NCI-H2081 (cell line): ENCODE measurements around the gene CHIT1.

ENCODE experiments used
- DNase-seq, 2 experiments: peaks; one replicate each; lab custom pipeline; 2025; lab: John Stamatoyannopoulos, UW

The CHIT1 gene

GRCh38 chr1:203188686-203189232 lies 40.7 kb downstream of the CHIT1 start:
- no peak for DNase-seq

DNA sequence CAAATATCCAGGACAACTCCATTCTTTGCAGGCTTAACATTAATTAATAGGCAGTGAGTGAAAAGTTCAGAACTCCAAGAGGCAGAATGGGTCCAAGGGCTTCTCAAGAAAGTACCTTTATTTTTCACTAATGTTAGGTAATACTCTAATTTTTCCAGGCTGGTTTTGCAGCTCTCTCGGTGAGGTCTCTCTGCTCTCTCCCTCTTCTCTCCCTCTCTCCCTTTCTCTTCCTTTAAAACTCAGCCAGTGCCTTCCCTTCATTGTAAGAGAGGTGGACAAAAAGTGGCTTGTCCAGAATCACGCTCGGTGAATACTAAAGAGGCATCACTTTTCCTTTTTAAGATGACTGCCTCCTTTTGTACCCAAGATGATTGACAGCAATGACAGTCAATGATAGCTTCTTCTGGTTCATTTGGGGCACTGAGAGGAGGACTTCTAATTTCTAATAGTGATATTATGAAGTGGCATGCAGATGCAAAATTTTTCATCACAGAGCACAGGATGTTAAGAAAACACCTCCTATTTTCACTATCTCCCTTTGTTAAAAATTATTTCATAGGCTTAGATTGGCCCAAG lies 41.7 kb downstream of the CHIT1 start:
- no peak for DNase-seq

DNA sequence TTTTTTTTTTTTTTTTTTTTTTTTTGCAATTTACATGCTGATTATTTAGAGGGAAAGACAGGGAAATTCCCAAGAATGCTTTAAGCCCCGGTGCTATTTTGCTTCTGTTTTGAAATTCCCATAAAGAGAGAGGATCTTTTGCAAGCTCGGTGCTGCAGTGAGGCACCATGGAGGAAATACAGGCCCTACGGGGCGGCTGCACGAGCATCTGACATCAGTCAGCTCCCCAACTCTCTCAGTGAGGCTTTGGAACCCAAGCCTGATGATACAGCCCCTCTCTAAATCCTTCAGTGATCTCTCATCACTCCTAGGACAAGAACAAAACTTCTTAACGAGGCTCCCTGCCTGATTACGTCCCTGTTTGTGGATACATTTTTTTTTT lies 42.2 kb downstream of the CHIT1 start:
- DNase-seq, result no peak

GRCh38 chr1:203186446-203187303 lies 42.8 kb downstream of the CHIT1 start, which contains the start of gene CHI3L1:
Gene CHI3L1 (minus strand): TSS chr1:203186704. CDS start chr1:203186623, 81 bp downstream.
- no peak for DNase-seq

GRCh38 chr1:203186091-203186445 lies 43.4 kb downstream of the CHIT1 start:
- DNase-seq, result no peak

GRCh38 chr1:203185585-203185984 lies 43.9 kb downstream of the CHIT1 start:
- no peak for DNase-seq

DNA sequence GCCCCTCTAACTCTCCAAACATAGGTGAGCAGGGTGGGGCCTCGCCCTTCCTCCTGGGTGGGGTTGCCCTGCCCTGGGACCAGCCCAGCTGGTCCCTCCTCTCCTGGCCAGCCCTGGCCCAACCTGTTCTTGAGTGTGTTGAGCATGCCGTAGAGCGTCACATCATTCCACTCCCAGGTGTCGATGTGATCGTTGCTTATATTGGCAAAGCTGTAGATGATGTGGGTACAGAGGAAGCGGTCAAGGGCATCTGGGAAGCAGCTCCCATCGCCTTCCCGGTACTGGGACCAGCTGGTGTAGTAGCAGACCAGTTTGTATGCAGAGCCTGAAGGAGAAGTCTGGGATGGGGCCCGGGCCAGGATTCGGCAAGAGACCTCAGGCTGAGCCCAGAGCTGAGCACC lies 44.4 kb downstream of the CHIT1 start:
- no peak for DNase-seq

- DNase-seq, result no peak
These were observed 45.0 kb downstream of the CHIT1 start for GRCh38 chr1:203184467-203184866.

DNA sequence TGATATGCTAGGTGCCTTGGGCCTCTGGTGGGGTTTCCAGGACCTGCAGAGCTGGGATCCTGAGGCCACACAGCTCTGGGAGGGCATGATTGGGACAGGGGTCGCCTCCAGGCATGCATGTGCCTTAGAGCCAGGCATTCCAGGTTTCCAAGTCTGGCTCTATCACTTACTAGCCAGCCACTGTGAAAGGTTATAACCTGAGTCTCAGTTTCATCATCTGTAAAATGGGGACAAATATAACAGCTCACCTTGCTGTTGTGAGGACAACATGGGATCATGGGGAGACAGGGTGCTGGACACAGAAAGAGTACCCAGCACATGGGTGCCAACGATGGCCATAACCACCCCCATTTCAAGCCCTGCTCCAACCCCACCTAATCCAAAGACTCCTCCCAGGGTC lies 45.6 kb downstream of the CHIT1 start:
- no peak for DNase-seq

DNA sequence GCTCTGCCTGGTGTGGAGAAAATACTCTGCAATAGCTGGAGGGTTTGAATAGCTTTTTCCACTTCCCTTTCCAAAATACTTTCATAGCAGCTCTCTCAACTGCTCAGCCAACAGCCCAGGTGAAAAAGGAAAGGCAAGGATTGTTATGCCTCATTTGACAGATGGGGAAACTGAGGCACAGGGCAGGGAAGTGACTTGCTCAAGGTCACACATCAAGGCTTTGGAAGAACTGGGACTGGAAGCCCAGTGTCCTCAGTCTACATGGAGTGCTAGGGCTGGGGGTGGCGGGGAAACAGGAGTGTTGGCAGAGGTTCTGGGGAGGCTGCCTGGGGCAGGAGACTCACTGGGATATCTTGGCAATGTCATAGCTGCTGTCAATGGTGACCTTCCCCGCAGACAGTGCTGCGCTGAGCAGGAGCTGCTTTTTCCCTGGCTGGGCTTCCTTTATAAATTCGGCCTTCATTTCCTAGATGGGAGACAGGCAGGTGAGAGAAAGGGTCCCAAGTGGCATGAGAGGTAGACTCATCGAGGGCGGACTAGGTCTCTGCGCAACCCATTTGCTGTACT lies 47.0 kb downstream of the CHIT1 start:
- no peak for DNase-seq

DNA sequence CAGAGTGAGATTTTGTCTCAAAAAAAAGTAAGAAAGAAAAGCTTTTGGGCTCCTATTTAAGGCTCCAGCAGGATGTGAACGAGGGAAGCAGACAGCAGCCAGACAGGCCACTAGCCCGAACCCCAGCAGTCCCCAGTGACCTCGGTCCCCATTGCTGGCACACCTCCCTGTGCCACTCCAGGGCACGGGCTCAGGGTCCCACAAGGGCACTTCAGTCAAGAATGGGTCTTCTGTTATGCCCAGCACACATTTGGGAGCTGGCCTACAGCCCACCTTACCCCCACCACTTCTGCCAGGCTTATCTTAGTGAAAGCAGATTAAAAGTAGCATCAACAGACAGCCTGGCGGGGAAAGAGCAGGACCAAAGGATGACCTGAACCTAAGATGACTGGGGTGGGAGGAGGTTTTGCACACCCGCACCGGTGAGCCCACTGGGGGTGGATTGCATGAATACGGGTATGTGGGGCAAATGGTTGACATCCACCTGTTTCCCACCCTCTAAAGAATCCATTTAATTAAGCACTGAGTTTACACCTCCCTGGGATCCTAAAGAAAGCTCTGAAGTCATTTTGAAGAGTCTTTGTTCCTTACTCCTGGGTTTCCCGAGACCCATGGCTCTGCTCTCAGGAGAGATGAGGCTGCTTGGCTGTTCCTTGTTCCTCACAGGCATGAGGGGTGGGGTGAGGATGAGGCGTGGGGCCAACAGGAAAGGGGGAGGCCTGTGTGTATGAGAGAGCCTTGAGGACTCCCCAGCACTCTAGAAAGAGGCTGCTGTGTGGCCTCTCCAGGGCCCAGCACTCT lies 47.7 kb downstream of the CHIT1 start:
- no peak for DNase-seq

GRCh38 chr1:203180611-203181330 lies 48.7 kb downstream of the CHIT1 start:
- DNase-seq, result no peak

- no peak for DNase-seq
These were observed 49.8 kb downstream of the CHIT1 start for GRCh38 chr1:203179667-203180005.

- DNase-seq, result no peak
These were observed 50.4 kb downstream of the CHIT1 start for GRCh38 chr1:203178821-203179666.

- no peak for DNase-seq
These were observed 51.4 kb downstream of the CHIT1 start for GRCh38 chr1:203178083-203178482.

- no peak for DNase-seq
These were observed 51.9 kb downstream of the CHIT1 start for GRCh38 chr1:203177470-203178039.

DNA sequence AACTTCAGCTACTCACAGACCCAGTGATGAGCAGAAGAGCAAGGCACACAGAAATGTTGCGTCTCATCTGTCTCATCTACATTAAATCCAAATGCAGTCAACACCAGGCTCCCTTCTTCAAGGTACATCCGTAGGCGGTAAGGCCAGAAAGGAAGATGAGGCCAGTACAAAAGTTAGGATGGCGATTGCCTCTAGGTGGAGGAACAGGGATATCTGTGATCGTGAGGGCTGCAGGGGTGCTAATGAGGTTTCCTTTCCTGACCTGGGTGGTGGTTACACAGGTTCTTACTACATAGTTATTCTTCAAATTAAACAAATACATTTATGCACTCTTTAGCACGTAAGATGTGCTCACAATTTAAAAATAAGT lies 52.5 kb downstream of the CHIT1 start:
- DNase-seq, result no peak

GRCh38 chr1:203176273-203177035 lies 53.0 kb downstream of the CHIT1 start:
- no peak for DNase-seq

- no peak for DNase-seq
These were observed 53.6 kb downstream of the CHIT1 start for GRCh38 chr1:203175827-203176241.
